Effector memory CD8-positive, alpha-beta T cell (primary cell): ENCODE results near the gene CMTM2.

Experiments used
- ATAC-seq: fragments of 150-1000 bp; cut with Tn5 transposase; replicated peaks from 2 replicates; pipeline ENCODE4 v1.10.0; 2021; ENCODE audit warnings: mild to moderate bottlenecking, moderate library complexity
- DNase-seq, 3 experiments: peaks; one replicate each; pipeline ENCODE4 v3.0.0; 2021
- H3K27ac Mint-ChIP-seq, 2 donors: one replicate each; pipeline ENCODE4 v1.8.0; 2022; ENCODE audit warnings: mild to moderate bottlenecking in 2 of 2, mixed read lengths in 2 of 2, moderate library complexity in 2 of 2
- H3K27me3 Mint-ChIP-seq, 2 donors: one replicate each; pipeline ENCODE4 v1.8.0; 2022; ENCODE audit warnings: mixed read lengths in 2 of 2
- H3K36me3 Mint-ChIP-seq: one replicate; pipeline ENCODE4 v1.8.0; 2022; ENCODE audit warnings: mild to moderate bottlenecking, moderate library complexity, mixed read lengths; ENCODE audit not compliant: insufficient read depth
- H3K4me1 Mint-ChIP-seq, 2 donors: one replicate each; pipeline ENCODE4 v1.8.0; 2022; ENCODE audit warnings: low read depth in 2 of 2, mixed read lengths in 2 of 2
- H3K4me3 Mint-ChIP-seq, 2 donors: one replicate each; pipeline ENCODE4 v1.8.0; 2022; ENCODE audit warnings: mild to moderate bottlenecking in 2 of 2, mixed read lengths in 2 of 2, moderate library complexity in 2 of 2
- H3K9me3 Mint-ChIP-seq, 2 donors: one replicate each; pipeline ENCODE4 v1.8.0; 2022; ENCODE audit warnings: mixed read lengths in 2 of 2

CMTM2 gene

GRCh38 chr16:66598111-66598510 lies 18.8 kb downstream of the CMTM2 start:
- ATAC-seq = no peak
- peaks cover 3% of the 10 kb centered on the region for H3K36me3 Mint-ChIP-seq
- no peak overlapping the region for H3K4me3 Mint-ChIP-seq
- H3K9me3 Mint-ChIP-seq = no peaks in the 10 kb centered on the region
- H3K27me3 Mint-ChIP-seq = no peaks in the 10 kb centered on the region
- no peak for DNase-seq
- no peak overlapping the region for H3K27ac Mint-ChIP-seq
- peaks cover 2 to 4% of the 10 kb centered on the region in 2 donors for H3K4me1 Mint-ChIP-seq

- Mint-ChIP-seq H3K36me3 (peaks cover 15% of the 10 kb centered on the region), H3K27me3 (no peaks in the 10 kb centered on the region), H3K4me1 (peaks cover 8 to 15% of the 10 kb centered on the region in 2 donors), H3K9me3 (no peaks in the 10 kb centered on the region), H3K4me3 (no peak overlapping the region), H3K27ac (no peak overlapping the region)
- DNase-seq (no peak), ATAC-seq (no peak)
Measured at GRCh38 chr16:66599726-66600125, 20.5 kb downstream of the CMTM2 start.

GRCh38 chr16:66600477-66600876 lies 21.2 kb downstream of the CMTM2 start:
- Mint-ChIP-seq H3K36me3 (peaks cover 15% of the 10 kb centered on the region), H3K9me3 (no peaks in the 10 kb centered on the region), H3K27me3 (no peaks in the 10 kb centered on the region), H3K4me1 (peaks cover 8 to 15% of the 10 kb centered on the region in 2 donors), H3K4me3 (no peak overlapping the region), H3K27ac (peak overlapping the region in 1 of 2 donors; percentile 62)
- no peak for DNase-seq
- no peak for ATAC-seq

- Mint-ChIP-seq H3K4me3 (no peak overlapping the region), H3K27ac (peak overlapping the region; percentile 58 to 62), H3K36me3 (peaks cover 15% of the 10 kb centered on the region), H3K9me3 (no peaks in the 10 kb centered on the region), H3K4me1 (peaks cover 14 to 22% of the 10 kb centered on the region in 2 donors), H3K27me3 (no peaks in the 10 kb centered on the region)
- ATAC-seq (no peak), DNase-seq (no peak)
Measured at GRCh38 chr16:66601471-66601870, 22.2 kb downstream of the CMTM2 start.

GRCh38 chr16:66603537-66604375 lies 24.5 kb downstream of the CMTM2 start:
- peaks cover 24% of the 10 kb centered on the region for H3K36me3 Mint-ChIP-seq
- H3K4me1 Mint-ChIP-seq = peaks cover 31 to 41% of the 10 kb centered on the region in 2 donors
- no peaks in the 10 kb centered on the region for H3K27me3 Mint-ChIP-seq
- H3K4me3 Mint-ChIP-seq = peak overlapping the region; percentile 88
- peak overlapping the region; percentile 80 to 90 for H3K27ac Mint-ChIP-seq
- peak; percentile 72 for ATAC-seq
- H3K9me3 Mint-ChIP-seq = no peaks in the 10 kb centered on the region
- peak; percentile 70 to 73 (median 71) for DNase-seq

- Mint-ChIP-seq H3K4me1 (peaks cover 31 to 42% of the 10 kb centered on the region in 2 donors), H3K36me3 (peaks cover 29% of the 10 kb centered on the region)
Measured at GRCh38 chr16:66604376-66605176, 25.3 kb downstream of the CMTM2 start, which contains the start of gene CMTM3. Gene CMTM3 (plus strand): TSS chr16:66604704. CDS start chr16:66604806, 102 bp downstream.

GRCh38 chr16:66605177-66605978 lies 26.1 kb downstream of the CMTM2 start:
- peak overlapping the region; percentile 80 to 89 for H3K27ac Mint-ChIP-seq
- peak overlapping the region; percentile 88 for H3K4me3 Mint-ChIP-seq
- H3K27me3 Mint-ChIP-seq = no peaks in the 10 kb centered on the region
- ATAC-seq = peak; percentile 8
- no peaks in the 10 kb centered on the region for H3K9me3 Mint-ChIP-seq
- peaks cover 37% of the 10 kb centered on the region for H3K36me3 Mint-ChIP-seq
- DNase-seq = peak in 2 of 3 experiments; percentile 10 to 19
- H3K4me1 Mint-ChIP-seq = peaks cover 31 to 42% of the 10 kb centered on the region in 2 donors

More at GRCh38 chr16:66604376-66605176, 25.3 kb downstream of the CMTM2 start, which contains the start of gene CMTM3:
- peak within 1 kb of the TSS; percentile 80 to 90 for H3K27ac Mint-ChIP-seq
- DNase-seq (peak; percentile 62 to 75 (median 69)), ATAC-seq (peak; percentile 53)
- H3K27me3 Mint-ChIP-seq = no peaks in the 10 kb centered on the region
- H3K9me3 Mint-ChIP-seq = no peaks in the 10 kb centered on the region
- H3K4me3 Mint-ChIP-seq = peak within 1 kb of the TSS; percentile 88

GRCh38 chr16:66605979-66606751 lies 26.9 kb downstream of the CMTM2 start:
- Mint-ChIP-seq H3K36me3 (peaks cover 43% of the 10 kb centered on the region), H3K4me1 (peaks cover 31 to 42% of the 10 kb centered on the region in 2 donors), H3K27ac (peak overlapping the region; percentile 80 to 89), H3K27me3 (no peaks in the 10 kb centered on the region), H3K4me3 (peak overlapping the region; percentile 88), H3K9me3 (no peaks in the 10 kb centered on the region)
- DNase-seq = no peak
- ATAC-seq = no peak

GRCh38 chr16:66608241-66609138 lies 29.2 kb downstream of the CMTM2 start:
- no peaks in the 10 kb centered on the region for H3K27me3 Mint-ChIP-seq
- peaks cover 28 to 37% of the 10 kb centered on the region in 2 donors for H3K4me1 Mint-ChIP-seq
- H3K9me3 Mint-ChIP-seq = no peaks in the 10 kb centered on the region
- peak overlapping the region; percentile 19 to 75 for H3K27ac Mint-ChIP-seq
- ATAC-seq (peak; percentile 30), DNase-seq (peak; percentile 77 to 79 (median 78))
- H3K36me3 Mint-ChIP-seq = peaks cover 62% of the 10 kb centered on the region
- H3K4me3 Mint-ChIP-seq = peak overlapping the region; percentile 48 to 56

GRCh38 chr16:66609139-66609510 lies 29.9 kb downstream of the CMTM2 start:
- Mint-ChIP-seq H3K4me1 (peaks cover 23 to 30% of the 10 kb centered on the region in 2 donors), H3K9me3 (no peaks in the 10 kb centered on the region), H3K27me3 (no peaks in the 10 kb centered on the region), H3K27ac (no peak overlapping the region), H3K36me3 (peaks cover 58% of the 10 kb centered on the region), H3K4me3 (no peak overlapping the region)
- no peak for DNase-seq
- ATAC-seq = no peak

GRCh38 chr16:66610111-66610820 lies 31.0 kb downstream of the CMTM2 start:
- no peaks in the 10 kb centered on the region for H3K9me3 Mint-ChIP-seq
- no peak overlapping the region for H3K4me3 Mint-ChIP-seq
- ATAC-seq = no peak
- H3K36me3 Mint-ChIP-seq = peaks cover 62% of the 10 kb centered on the region
- no peak for DNase-seq
- H3K27me3 Mint-ChIP-seq = no peaks in the 10 kb centered on the region
- H3K27ac Mint-ChIP-seq = peak overlapping the region; percentile 41 to 44
- peaks cover 23 to 26% of the 10 kb centered on the region in 2 donors for H3K4me1 Mint-ChIP-seq
